Nephron (organoid): ENCODE results near the gene ARHGEF7.

Experiments used
- H3K27ac Mint-ChIP-seq, 3 experiments: 2 replicates each; pipeline ENCODE4 v1.8.0; 2020; ENCODE audit warnings: mixed read lengths in 3 of 3, mild to moderate bottlenecking in 2 of 3, moderate library complexity in 1 of 3
- H3K27me3 Mint-ChIP-seq: 2 replicates; pipeline ENCODE4 v1.8.0; 2021; ENCODE audit warnings: low read depth, mild to moderate bottlenecking, moderate library complexity, mixed read lengths
- H3K36me3 Mint-ChIP-seq: 2 replicates; pipeline ENCODE4 v1.8.0; 2020; ENCODE audit warnings: low read depth, mixed read lengths
- H3K4me1 Mint-ChIP-seq: 2 replicates; pipeline ENCODE4 v1.8.0; 2020; ENCODE audit warnings: mixed read lengths
- H3K4me3 Mint-ChIP-seq, 3 experiments: 2 replicates each; pipeline ENCODE4 v1.8.0; 2020; ENCODE audit warnings: mild to moderate bottlenecking in 3 of 3, mixed read lengths in 3 of 3, moderate library complexity in 2 of 3
- H3K9me3 Mint-ChIP-seq: 2 replicates; pipeline ENCODE4 v1.8.0; 2020; ENCODE audit warnings: mixed read lengths
- TF ChIP-seq, protein P1 (sequence below), 3 experiments: fragments of 200-600 bp; sonication (generic); IDR thresholded peaks; one replicate each; pipeline ENCODE4 v1.5.0; 2021; ENCODE audit warnings: antibody characterized with exemption in 3 of 3; ENCODE audit not compliant: unreplicated experiment in 3 of 3

Gene ARHGEF7

DNA sequence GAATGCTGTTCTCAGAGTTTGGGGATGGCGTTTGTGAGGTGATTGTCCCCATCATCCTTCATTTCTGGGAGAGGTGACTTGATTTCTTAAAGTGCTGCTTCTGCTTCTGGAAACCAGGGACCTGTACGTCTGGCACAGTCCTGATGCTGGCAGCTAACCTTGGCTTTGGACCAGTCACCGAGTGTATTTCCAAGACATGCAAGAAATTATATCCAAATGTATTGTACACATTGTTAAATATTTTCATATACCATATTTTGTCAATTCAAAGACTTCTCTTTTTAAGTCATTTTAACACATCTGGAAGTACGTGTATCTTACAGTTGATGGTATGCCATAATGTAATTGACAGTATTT lies 97.4 kb downstream of the ARHGEF7 start:
- TF ChIP-seq, protein P1, sequence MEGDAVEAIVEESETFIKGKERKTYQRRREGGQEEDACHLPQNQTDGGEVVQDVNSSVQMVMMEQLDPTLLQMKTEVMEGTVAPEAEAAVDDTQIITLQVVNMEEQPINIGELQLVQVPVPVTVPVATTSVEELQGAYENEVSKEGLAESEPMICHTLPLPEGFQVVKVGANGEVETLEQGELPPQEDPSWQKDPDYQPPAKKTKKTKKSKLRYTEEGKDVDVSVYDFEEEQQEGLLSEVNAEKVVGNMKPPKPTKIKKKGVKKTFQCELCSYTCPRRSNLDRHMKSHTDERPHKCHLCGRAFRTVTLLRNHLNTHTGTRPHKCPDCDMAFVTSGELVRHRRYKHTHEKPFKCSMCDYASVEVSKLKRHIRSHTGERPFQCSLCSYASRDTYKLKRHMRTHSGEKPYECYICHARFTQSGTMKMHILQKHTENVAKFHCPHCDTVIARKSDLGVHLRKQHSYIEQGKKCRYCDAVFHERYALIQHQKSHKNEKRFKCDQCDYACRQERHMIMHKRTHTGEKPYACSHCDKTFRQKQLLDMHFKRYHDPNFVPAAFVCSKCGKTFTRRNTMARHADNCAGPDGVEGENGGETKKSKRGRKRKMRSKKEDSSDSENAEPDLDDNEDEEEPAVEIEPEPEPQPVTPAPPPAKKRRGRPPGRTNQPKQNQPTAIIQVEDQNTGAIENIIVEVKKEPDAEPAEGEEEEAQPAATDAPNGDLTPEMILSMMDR (IDR thresholded peaks at IDR 0.05; ENCODE audit: unreplicated experiment in 3 of 3) = no peak
- Mint-ChIP-seq H3K27me3 (no peaks in the 10 kb centered on the region), H3K4me3 (no peak overlapping the region), H3K36me3 (peaks cover 9% of the 10 kb centered on the region), H3K4me1 (peaks cover 70% of the 10 kb centered on the region), H3K9me3 (no peaks in the 10 kb centered on the region), H3K27ac (no peak overlapping the region)

DNA sequence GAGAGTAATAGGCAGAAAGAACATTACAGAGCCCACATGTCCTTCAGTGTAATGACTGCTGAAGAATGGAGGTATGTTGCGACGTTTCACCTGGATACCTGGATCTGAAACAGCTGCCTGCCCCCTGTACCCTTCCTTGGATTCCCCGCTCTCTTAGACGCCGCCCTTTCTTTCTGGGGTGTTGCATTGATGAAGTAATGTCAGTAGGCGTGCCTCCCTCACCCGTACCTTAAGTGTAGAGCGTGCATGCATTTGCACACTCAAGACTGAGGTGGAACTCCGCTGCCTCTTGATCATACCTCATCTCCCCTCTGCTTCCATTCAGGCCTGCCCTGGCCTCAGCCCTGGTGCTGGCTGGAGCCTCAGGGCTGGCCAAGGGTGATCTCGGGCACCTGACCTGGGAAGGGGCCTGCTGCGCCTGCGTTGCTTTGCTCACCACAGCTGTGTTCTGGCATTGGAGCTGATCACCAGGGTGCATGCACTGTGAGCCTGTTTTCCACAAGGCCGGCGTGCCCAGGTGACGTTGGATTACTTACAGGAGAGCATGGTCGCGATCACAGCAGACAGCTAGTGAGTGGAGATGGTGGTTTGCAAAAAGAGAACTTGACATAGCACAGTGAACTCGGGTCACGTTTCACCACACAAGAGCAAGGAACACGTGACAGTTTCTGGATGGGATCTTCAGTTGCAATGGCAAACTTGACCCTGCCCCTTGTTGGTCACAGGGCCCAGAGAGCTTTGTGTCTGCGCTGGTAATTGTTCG lies 99.0 kb downstream of the ARHGEF7 start:
- Mint-ChIP-seq H3K4me3 (no peak overlapping the region), H3K9me3 (no peaks in the 10 kb centered on the region), H3K27me3 (no peaks in the 10 kb centered on the region), H3K27ac (no peak overlapping the region), H3K4me1 (peaks cover 77% of the 10 kb centered on the region), H3K36me3 (peaks cover 17% of the 10 kb centered on the region)
- TF ChIP-seq, protein P1 (IDR thresholded peaks at IDR 0.05; ENCODE audit: unreplicated experiment in 3 of 3) = no peak

DNA sequence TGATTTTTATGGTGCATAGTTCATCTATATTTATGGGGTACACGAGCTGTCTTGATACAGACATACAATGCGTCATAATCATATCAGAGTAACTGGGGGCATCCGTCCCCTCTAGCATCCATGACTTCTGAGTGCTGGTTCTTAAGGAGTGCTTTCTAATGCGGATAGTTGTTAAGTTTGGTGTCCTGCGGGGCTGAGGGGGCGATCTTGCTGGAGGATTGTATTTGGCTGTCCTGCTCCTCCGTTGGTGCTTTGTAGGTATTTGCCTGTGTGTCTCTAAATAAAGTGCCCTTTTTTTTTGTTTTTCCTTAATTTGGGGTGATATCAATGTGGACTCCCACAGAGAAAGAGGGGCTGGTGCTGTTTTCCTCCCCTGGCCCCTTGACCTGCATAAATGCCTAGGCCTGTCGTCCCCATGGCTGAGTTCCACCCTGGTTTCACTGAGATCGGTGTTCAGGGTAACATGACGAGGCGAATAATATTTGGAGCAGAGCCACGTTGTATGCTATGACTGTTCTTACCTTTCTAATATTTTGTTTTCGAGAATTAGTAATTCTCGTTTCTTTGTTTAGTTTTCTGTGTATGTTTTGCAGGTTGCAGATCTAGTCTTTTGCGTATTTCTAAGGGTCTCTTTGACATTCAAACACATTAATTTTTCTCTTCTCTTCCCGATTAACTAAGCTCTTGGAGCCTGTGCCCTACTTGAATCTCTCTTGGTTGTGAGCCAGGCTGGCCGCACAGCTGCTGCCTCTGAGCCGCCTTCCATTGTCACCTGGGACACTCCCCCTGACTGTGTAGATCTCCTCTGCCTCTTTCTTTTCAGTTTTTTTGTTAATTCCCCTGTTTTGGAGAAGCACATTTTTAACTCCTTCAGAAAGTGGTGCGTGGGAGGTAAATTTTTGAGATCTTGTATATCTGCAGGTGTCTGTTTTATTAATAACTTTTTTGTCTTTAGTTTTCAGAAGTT lies 100.3 kb downstream of the ARHGEF7 start:
- Mint-ChIP-seq H3K36me3 (peaks cover 21% of the 10 kb centered on the region), H3K27me3 (no peaks in the 10 kb centered on the region), H3K4me3 (no peak overlapping the region), H3K27ac (peak overlapping the region; percentile 3 to 26 (median 25)), H3K9me3 (no peaks in the 10 kb centered on the region), H3K4me1 (peaks cover 70% of the 10 kb centered on the region)
- TF ChIP-seq, protein P1 (IDR thresholded peaks at IDR 0.05; ENCODE audit: unreplicated experiment in 3 of 3) = no peak

DNA sequence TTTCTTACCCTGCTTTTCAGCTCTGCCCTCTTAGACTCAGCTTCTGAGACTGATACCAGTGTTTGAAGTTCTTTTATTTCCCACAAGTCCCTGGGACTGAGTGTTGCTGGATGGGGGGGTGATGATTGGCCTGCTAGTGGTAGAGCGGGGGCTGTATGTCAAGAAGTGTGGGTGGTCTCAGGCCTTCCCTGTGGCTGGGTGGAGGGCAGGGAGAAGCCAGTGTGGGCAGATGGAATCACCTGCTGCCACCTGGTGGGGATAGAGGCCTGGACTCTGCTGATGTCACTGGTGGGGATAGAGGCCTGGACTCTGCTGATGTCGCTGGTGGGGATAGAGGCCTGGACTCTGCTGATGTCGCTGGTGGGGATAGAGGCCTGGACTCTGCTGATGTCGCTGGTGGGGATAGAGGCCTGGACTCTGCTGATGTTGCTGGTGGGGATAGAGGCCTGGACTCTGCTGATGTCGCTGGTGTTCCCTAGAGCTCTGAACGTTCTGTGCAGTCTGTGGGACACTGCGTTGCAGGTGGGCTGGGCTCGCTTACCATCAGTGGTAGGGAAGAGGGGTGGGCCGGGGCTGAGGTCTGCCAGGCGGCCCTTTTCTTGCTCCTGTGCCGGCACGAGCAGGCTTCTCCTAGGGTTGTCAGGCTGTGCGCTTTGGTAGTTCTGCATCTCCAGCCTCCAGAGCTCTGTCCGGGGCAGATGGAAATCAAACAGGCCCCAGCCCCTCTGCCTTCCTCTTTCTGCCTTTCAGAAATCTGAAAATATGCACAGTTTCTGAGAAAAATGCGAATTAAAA lies 101.3 kb downstream of the ARHGEF7 start:
- TF ChIP-seq, protein P1 (IDR thresholded peaks at IDR 0.05; ENCODE audit: unreplicated experiment in 3 of 3) = peak; percentile 35 to 36 (median 35)
- H3K27me3 Mint-ChIP-seq = no peaks in the 10 kb centered on the region
- H3K36me3 Mint-ChIP-seq = peaks cover 21% of the 10 kb centered on the region
- H3K4me3 Mint-ChIP-seq = no peak overlapping the region
- peak overlapping the region in 2 of 3 experiments; percentile 26 to 81 for H3K27ac Mint-ChIP-seq
- peaks cover 60% of the 10 kb centered on the region for H3K4me1 Mint-ChIP-seq
- no peaks in the 10 kb centered on the region for H3K9me3 Mint-ChIP-seq

DNA sequence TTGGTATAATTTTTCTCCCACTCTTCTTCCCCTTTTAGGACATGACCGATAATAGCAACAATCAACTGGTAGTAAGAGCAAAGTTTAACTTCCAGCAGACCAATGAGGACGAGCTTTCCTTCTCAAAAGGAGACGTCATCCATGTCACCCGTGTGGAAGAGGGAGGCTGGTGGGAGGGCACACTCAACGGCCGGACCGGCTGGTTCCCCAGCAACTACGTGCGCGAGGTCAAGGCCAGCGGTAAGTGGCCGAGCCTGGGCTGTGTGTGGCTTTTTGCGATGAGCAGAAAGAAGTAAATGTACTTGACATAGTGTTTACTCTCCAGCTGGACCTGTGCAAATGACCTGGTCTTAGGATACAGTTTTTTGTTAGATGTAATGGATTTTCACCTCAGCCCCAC lies 102.5 kb downstream of the ARHGEF7 start:
- no peak overlapping the region for H3K27ac Mint-ChIP-seq
- H3K27me3 Mint-ChIP-seq = no peaks in the 10 kb centered on the region
- H3K36me3 Mint-ChIP-seq = peaks cover 16% of the 10 kb centered on the region
- H3K4me3 Mint-ChIP-seq = no peak overlapping the region
- TF ChIP-seq, protein P1 (IDR thresholded peaks at IDR 0.05; ENCODE audit: unreplicated experiment in 3 of 3) = no peak
- peaks cover 51% of the 10 kb centered on the region for H3K4me1 Mint-ChIP-seq
- H3K9me3 Mint-ChIP-seq = no peaks in the 10 kb centered on the region
